B cell (primary cell): ENCODE measurements around the gene COX10. TPM values are rescaled to one million over a fixed set of nuclear protein-coding genes. Genes with fewer than 3 reads are reported as not detected.

ENCODE experiments used
- ATAC-seq: fragments of 200-7000 bp; cut with Tn5 transposase; one replicate; pipeline ENCODE4 v1.10.0; 2021; ENCODE audit warnings: low read depth, mild to moderate bottlenecking, moderate number of reproducible peaks, moderate library complexity
- CTCF ChIA-PET: fragments of 350-600 bp; sonication (Branson Sonifier 250); formaldehyde crosslinking; loops from one replicate; lab custom pipeline; 2021; ENCODE audit warnings: antibody characterized with exemption, inconsistent platforms; lab: Charles Lee
- POLR2A ChIA-PET: fragments of 350-600 bp; sonication (Branson Sonifier 250); formaldehyde crosslinking; loops from one replicate; lab custom pipeline; 2021; ENCODE audit warnings: antibody characterized with exemption; lab: Charles Lee
- DNase-seq: peaks from one replicate; pipeline ENCODE4 v3.0.0; 2013
- H2AFZ ChIP-seq: 2 replicates; pipeline ENCODE4 v1.6.1; 2012; ENCODE audit warnings: mild to moderate bottlenecking, low read depth, low read length; ENCODE audit not compliant: insufficient read depth, poor library complexity, severe bottlenecking
- H3K27ac ChIP-seq, 2 donors: 1 replicate in 1 of 2; 2 replicates in 1 of 2; pipeline ENCODE4 v1.5.1; 2012 to 2013; ENCODE audit warnings: low read length in 2 of 2, mild to moderate bottlenecking in 2 of 2, moderate library complexity in 1 of 2
- H3K27me3 ChIP-seq, 4 experiments: fragments of 200-600 bp in 1 of 4; sonication (generic) in 1 of 4; replicated peaks in 1 of 4; 1 replicate in 2 of 4; 2 replicates in 2 of 4; pipeline versions ENCODE4 v1.6.1 to v1.7.0; 2013 to 2016; ENCODE audit warnings: low read length in 3 of 4, mild to moderate bottlenecking in 2 of 4, mixed read lengths in 1 of 4, moderate library complexity in 1 of 4; ENCODE audit not compliant: insufficient read depth in 4 of 4, control insufficient read depth in 3 of 4; ENCODE audit errors: control extremely low read depth in 1 of 4
- H3K36me3 ChIP-seq, 2 experiments: replicated peaks in 1 of 2; 1 replicate in 1 of 2; 2 replicates in 1 of 2; pipeline versions ENCODE4 v1.6.1 to v1.7.1; 2013; ENCODE audit warnings: low read length in 1 of 2; ENCODE audit not compliant: insufficient read depth in 2 of 2, control insufficient read depth in 1 of 2; ENCODE audit errors: control extremely low read depth in 1 of 2, extremely low read depth in 1 of 2
- H3K4me1 ChIP-seq, 2 donors: fragments of 200-600 bp in 1 of 2; sonication (generic) in 1 of 2; 1 replicate in 1 of 2; 2 replicates in 1 of 2; pipeline versions ENCODE4 v1.5.1 to v1.6.1; 2013 to 2017; ENCODE audit warnings: low read length in 2 of 2; ENCODE audit not compliant: control insufficient read depth in 2 of 2, insufficient read depth in 2 of 2
- H3K4me2 ChIP-seq: replicated peaks from 2 replicates; pipeline ENCODE3; 2012; ENCODE audit warnings: mild to moderate bottlenecking, low read depth, low read length; ENCODE audit not compliant: poor library complexity, severe bottlenecking
- H3K4me3 ChIP-seq, 5 experiments: fragments of 200-600 bp in 1 of 5; sonication (generic) in 1 of 5; 1 replicate in 3 of 5; 2 replicates in 2 of 5; pipeline versions ENCODE4 v1.5.1 to v1.7.0; 2011 to 2016; ENCODE audit warnings: low read length in 4 of 5, mild to moderate bottlenecking in 4 of 5, low read depth in 2 of 5, control low read depth in 1 of 5, moderate library complexity in 1 of 5; ENCODE audit not compliant: insufficient read depth in 1 of 5; ENCODE audit errors: control extremely low read depth in 1 of 5, extremely low read depth in 1 of 5
- H3K79me2 ChIP-seq: fragments of 200-600 bp; sonication (generic); one replicate; pipeline ENCODE4 v1.6.0; 2016; ENCODE audit warnings: low read length; ENCODE audit not compliant: control insufficient read depth, insufficient read depth
- H3K9ac ChIP-seq: fragments of 200-600 bp; sonication (generic); 2 replicates; pipeline ENCODE4 v1.6.1; 2017; ENCODE audit warnings: mild to moderate bottlenecking, low read length, moderate library complexity
- H3K9me3 ChIP-seq, 3 donors: one replicate each; pipeline versions ENCODE4 v1.6.1 to v1.7.1; 2013; ENCODE audit warnings: low read length in 2 of 3; ENCODE audit not compliant: control insufficient read depth in 2 of 3, insufficient read depth in 1 of 3; ENCODE audit errors: control extremely low read depth in 1 of 3
- H4K20me1 ChIP-seq: 2 replicates; pipeline ENCODE4 v1.6.0; 2012; ENCODE audit warnings: mild to moderate bottlenecking, low read length; ENCODE audit not compliant: insufficient read depth, control insufficient read depth, poor library complexity, severe bottlenecking
- H3K27ac Mint-ChIP-seq: one replicate; pipeline ENCODE4 v1.8.0; 2021; ENCODE audit warnings: mixed read lengths
- H3K27me3 Mint-ChIP-seq: one replicate; pipeline ENCODE4 v1.8.0; 2021; ENCODE audit warnings: mixed read lengths
- H3K4me1 Mint-ChIP-seq: one replicate; pipeline ENCODE4 v1.8.0; 2021; ENCODE audit warnings: mixed read lengths
- H3K4me3 Mint-ChIP-seq: one replicate; pipeline ENCODE4 v1.8.0; 2021; ENCODE audit warnings: mixed read lengths
- H3K9me3 Mint-ChIP-seq: one replicate; pipeline ENCODE4 v1.8.0; 2022; ENCODE audit warnings: mixed read lengths; ENCODE audit not compliant: insufficient read depth
- EZH2 ChIP-seq: IDR thresholded peaks from 2 replicates; pipeline ENCODE4 v1.6.1; 2012; ENCODE audit warnings: borderline replicate concordance, low read depth, mild to moderate bottlenecking, moderate library complexity, low read length; ENCODE audit not compliant: insufficient read depth, poor library complexity, severe bottlenecking
- WGBS: methylation state at CpG from one replicate; pipeline ENCODE4 v1.1.5; 2013; ENCODE audit warnings: missing lambda C conversion rate; ENCODE audit not compliant: insufficient coverage; 5-methylcytosine and 5-hydroxymethylcytosine counted together
- intact Hi-C: fragments of 100-400 bp; cut with micrococcal nuclease; formaldehyde crosslinking; loops from one replicate; pipeline ENCODE4 v1.10.0; 2022
- polyA plus RNA-seq: library from polyadenylated mRNA; depleted of rRNA; stranded (reverse); fragments of >200 nt; gene quantifications from 2 replicates; pipeline ENCODE4 v1.2.3, GENCODE V29; 2012
- total RNA-seq, 2 donors: library from RNA; stranded (reverse); fragments of 120-200 nt in 1 of 2; gene quantifications; 1 replicate in 1 of 2; 2 replicates in 1 of 2; pipeline versions ENCODE4 v1.2.3 to v1.2.4, GENCODE V29; 2013 to 2022
- TF ChIP-seq, protein P1 (sequence below): fragments of 200-600 bp; IDR thresholded peaks from one replicate; pipeline ENCODE4 v1.8.0; 2022; ENCODE audit warnings: antibody characterized with exemption, mild to moderate bottlenecking

COX10 gene
- total and polyA plus RNA-seq, 2 donors (not counting 1 experiment from before 2014, with no cell fraction given) = 21.8 to 23.3 TPM

GRCh38 chr17:14058051-14058450, 11.3 kb upstream of the COX10 start:
- no CpG with 5 or more reads among the region's 2 CpGs for WGBS
- DNase-seq (no peak), ATAC-seq (no peak)
- no peak overlapping the region for H2AFZ ChIP-seq
- H4K20me1 ChIP-seq = peaks cover 5% of the 10 kb centered on the region
- intact Hi-C loops = no loop called here
- H3K79me2 ChIP-seq = peaks cover 12% of the 10 kb centered on the region
- no peak overlapping the region for H3K27ac ChIP-seq
- Mint-ChIP-seq H3K27ac (no peak overlapping the region), H3K4me1 (no peaks in the 10 kb centered on the region), H3K4me3 (no peak overlapping the region), H3K9me3 (no peaks in the 10 kb centered on the region), H3K27me3 (no peaks in the 10 kb centered on the region)
- H3K9me3 ChIP-seq = no peaks in the 10 kb centered on the region
- no peaks in the 10 kb centered on the region for H3K4me1 ChIP-seq
- no peaks in the 10 kb centered on the region for H3K27me3 ChIP-seq
- no peak for TF ChIP-seq EZH2
- TF ChIP-seq, protein P1, sequence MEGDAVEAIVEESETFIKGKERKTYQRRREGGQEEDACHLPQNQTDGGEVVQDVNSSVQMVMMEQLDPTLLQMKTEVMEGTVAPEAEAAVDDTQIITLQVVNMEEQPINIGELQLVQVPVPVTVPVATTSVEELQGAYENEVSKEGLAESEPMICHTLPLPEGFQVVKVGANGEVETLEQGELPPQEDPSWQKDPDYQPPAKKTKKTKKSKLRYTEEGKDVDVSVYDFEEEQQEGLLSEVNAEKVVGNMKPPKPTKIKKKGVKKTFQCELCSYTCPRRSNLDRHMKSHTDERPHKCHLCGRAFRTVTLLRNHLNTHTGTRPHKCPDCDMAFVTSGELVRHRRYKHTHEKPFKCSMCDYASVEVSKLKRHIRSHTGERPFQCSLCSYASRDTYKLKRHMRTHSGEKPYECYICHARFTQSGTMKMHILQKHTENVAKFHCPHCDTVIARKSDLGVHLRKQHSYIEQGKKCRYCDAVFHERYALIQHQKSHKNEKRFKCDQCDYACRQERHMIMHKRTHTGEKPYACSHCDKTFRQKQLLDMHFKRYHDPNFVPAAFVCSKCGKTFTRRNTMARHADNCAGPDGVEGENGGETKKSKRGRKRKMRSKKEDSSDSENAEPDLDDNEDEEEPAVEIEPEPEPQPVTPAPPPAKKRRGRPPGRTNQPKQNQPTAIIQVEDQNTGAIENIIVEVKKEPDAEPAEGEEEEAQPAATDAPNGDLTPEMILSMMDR = no peak
- H3K4me3 ChIP-seq = no peak overlapping the region
- POLR2A ChIA-PET = no interaction called here
- H3K4me2 ChIP-seq = no peak overlapping the region
- CTCF ChIA-PET = no interaction called here
- no peak overlapping the region for H3K9ac ChIP-seq
- H3K36me3 ChIP-seq = peaks cover 11 to 16% of the 10 kb centered on the region in 2 experiments

- Histone ChIP-seq H3K4me2 (no peak overlapping the region), H3K36me3 (peaks cover 11 to 18% of the 10 kb centered on the region in 2 experiments), H3K9me3 (peaks cover 0 to 2% (median 0%) of the 10 kb centered on the region in 3 donors), H3K4me1 (no peaks in the 10 kb centered on the region), H3K79me2 (peaks cover 17% of the 10 kb centered on the region), H3K9ac (no peak overlapping the region), H3K27me3 (no peaks in the 10 kb centered on the region), H3K27ac (no peak overlapping the region), H4K20me1 (peaks cover 5% of the 10 kb centered on the region), H3K4me3 (no peak overlapping the region), H2AFZ (no peak overlapping the region)
- DNase-seq (no peak), ATAC-seq (no peak)
- WGBS = 100% methylated on average over 1 of the region's 1 CpG
- ChIA-PET POLR2A (no interaction called here), CTCF (no interaction called here)
- H3K27ac Mint-ChIP-seq = no peak overlapping the region
- TF ChIP-seq, protein P1 = no peak
- TF ChIP-seq EZH2 = no peak
- no peak overlapping the region for H3K4me3 Mint-ChIP-seq
- H3K9me3 Mint-ChIP-seq = no peaks in the 10 kb centered on the region
- no peaks in the 10 kb centered on the region for H3K27me3 Mint-ChIP-seq
- intact Hi-C loops = no loop called here
- H3K4me1 Mint-ChIP-seq = no peaks in the 10 kb centered on the region
These were observed 8.6 kb upstream of the COX10 start for GRCh38 chr17:14060706-14061105.
